ENCODE data around the gene PKP4.

Gene PKP4

DNA sequence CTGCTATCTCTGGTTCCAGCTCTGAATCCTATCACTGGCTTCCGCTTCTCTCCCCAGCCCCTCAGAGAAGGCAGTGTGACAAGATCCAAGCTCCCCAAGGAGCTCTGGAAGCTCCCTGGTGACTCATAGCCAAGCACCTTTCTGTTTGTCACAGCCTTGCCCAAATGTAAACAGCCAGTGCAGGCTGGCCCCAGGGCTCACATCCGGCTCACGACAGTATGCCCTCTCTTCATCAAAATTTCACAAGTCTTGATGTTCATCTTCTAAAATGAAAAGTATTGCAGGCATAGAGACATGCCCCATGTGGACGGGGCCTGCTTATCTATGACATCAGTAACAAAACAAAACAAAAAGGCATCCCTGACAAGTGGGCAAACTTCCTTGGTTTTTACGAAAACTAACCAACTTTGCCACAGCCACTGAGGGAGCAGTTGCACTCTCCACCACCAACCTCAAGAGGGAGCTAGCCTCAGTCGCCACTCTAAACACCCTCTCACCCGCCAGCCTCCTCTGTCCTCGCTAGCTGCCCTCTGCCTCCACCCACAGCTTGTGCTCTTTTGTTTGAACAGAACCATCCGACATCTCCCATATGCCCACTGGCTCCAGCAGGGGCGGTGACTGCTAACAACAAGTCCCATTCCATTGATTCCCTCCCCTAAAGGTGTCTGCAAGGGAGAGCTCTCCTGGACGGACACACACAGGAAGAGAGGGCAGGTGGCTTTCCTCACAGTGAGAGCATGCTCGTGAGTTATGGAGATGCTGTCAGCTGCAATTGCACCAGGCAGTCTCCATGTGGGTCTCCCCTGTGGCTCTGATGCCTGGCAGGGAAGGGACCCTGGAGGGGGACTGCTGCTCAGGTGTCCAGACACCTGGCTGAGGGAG lies 267.4 kb downstream of the PKP4 start:
- DNase-seq = no peak

DNA sequence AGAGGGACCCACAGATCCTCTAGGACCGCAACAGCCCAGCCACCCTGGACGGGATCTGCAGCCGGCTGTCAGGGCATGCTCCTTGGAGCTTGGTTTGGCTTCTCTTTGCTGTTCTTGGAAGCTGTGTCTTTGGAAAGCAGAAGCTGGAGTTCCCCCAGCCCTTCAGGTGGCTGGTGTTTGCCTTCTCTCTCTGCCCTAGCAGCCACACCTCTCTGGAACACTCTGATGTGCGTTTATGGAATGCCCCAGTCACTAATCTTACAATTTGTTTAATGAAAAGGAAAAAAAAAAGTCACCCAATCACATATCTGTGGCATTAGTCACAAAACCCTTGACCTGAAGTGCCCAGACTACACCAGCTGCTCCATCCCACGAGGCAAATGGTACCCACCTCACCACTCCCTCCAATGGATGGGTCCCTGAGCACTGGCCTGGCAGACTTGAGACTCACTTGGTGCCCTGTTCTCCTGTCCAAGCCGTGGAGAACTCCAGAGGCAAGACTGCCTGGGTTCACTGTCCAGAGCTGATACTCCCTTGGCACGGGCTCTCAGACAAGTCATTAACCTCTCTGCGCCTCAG lies 268.1 kb downstream of the PKP4 start:
- DNase-seq = no peak

DNA sequence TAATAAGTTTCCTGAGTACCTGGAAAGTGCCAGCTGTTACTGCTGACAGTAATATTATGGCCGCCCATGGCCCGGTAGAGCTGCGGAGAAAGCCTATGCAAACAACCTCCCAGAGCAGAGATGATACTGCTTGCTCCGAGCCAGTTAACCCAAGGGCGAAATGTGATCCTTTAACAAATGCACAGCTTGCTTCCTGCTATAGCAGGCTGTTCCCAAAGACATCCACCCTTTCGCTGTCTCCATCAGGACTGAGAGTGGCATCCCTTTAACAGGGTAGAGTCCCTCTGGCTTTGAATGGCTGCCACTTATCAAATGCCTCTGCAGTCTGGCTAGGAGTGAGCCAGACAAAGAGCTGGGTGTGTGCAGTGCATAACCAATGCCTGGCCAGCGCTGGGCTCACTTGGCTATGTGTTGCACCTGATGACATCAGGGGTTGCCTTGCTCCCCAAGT lies 268.7 kb downstream of the PKP4 start:
- DNase-seq = peak; percentile 61

DNA sequence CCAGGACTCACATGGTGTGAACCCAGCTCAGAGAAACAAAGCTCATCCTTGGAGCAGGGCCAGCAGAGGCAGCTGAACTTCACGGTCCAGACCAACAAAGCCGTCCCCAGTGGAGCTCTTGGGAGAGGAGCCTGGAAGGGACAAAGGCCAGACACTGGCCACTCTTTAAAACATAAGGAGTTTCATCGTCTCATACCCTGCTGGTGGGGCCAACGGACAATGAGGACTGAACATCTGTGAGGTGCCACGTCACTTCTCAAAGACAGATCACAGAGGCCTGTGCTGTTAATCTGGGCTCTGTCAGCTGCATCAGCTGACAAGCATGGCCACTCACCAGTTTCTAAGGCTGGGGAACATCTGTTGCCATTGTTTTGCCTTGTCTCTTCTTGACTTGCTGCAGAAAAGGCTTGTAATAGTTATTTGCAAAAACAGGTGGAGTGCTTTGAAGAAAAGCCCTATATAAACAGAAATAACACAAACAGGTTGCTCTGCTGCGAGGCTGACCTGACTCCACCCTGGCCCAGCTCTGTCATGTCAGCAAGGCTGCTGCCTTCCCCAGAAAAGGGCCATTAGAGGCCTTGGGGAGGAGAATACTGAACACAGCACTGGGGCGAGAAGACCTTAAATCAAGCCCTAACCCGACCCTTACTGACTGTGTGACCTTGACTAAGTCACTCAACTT lies 270.3 kb downstream of the PKP4 start:
- DNase-seq = no peak

DNA sequence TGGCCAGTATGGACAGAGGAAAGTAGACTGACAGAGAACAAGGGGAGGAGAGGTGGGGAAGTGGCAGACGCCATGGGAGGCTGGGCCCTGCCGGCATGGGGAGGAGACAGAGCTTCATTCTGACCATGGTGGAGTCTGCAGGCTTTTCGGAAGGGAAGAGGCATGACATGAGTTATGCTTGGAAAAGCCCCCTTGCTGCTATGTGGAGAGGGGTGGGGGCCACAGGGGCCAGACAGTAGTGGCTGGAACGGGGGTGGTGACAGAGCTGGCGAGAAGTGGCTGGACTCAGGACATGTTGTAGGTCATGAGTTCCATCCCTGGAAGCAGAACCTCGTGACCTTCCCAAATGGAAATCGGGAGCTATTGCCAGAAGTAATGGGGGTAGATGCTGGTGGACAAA lies 271.7 kb downstream of the PKP4 start:
- no peak for DNase-seq

DNA sequence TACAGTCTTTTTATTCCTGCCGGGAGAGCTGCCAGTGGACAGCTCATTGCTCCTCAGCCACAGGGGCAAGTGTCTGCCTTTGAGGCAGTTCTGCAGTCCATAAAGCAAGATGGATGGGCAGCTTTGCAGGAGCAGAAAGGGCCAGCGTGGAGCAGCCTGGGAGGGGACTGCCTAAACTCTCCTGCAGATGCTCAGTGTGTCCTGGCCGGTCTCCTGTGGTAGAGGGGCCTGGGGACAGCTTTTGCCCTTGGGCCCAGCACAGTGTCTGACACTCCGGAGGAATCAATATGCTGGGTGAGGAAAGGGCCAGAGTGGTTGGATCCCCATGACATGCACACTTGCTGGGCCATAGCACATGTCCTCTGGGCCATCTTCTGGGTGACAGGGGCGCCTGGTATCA lies 272.7 kb downstream of the PKP4 start:
- DNase-seq = no peak

DNA sequence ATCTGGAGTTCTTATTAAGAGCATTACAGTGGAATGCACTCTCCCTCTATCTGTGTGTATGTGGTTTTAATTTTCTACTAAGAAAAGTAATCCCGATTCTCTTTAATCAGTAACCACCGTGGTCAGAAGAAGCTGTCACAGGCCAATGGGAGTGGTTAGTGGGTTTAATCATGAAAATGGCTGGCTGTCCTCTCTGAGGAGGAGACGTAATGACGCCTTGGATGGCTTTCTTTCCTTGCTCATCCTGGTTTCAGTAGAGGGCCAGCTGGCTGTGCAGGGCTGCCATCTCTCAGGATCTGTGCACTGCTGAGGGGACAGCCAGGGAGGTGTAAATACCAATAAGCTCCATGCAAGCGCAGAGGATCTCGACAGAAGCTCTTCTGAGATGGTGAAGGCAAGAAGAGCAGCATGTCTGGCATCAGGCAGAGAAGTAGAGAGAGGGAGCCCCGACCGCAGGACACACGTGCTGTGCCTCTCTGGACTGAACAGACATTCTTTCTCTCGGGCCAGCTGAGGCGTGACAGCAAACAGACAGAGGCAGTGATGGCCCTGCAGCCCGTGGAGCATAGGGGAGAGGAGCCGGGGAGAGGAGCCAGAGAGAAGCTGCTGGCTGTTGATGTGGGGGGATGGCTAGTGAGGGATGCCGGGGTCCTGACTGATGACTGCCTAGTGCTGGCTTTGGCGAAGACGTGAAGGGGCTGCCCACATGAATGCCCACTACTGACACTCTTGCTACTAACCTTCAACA lies 273.3 kb downstream of the PKP4 start:
- DNase-seq = peak; percentile 20

DNA sequence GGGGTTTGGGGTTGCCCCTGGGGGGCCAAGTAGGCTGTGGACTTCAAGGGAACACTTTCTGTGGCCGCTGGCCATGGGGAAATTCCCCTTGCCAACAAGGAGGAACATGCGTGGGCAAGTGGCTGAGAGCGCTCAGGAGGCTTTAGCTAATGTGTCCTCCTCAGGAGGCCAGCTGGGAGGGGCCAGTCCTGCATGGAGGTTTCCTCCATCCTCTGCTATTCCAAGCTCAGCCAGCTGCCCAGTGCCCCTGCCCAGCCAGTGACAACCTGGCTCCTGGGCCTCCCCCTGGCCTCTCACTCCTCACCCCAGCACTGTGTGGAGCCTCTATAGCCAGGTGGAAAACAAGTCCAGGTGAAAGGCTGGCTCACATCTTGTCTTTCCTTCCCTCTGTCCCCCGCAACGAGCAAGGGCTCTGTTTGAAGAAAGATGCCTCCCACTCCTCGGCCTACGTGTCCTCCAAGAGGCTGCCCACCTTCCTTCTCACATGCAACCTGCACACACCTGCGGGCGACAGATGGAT lies 273.9 kb downstream of the PKP4 start:
- no peak for DNase-seq

DNA sequence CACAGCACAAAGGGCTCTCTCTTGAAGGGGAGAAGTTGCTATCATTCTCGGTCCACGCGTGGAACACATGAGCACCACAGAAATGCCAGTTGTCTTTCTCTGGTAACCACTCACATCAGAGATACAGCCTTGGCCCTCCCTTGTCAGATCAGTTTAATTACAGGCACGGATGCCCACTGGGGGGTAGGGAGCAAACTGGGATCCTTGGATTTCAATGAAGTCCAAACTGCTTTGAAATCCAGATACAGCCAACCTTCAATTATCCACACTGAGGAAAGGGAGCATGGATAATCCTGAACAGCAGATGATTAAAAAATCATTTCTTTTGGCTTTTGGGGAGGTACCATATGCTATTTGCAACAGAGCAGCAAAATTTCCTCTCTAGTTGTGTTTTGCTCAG lies 274.6 kb downstream of the PKP4 start:
- DNase-seq = no peak
